AG04449 (cell line): ENCODE measurements around the gene POT1.

Experiments
- CTCF ChIA-PET: fragments of 350-600 bp; formaldehyde crosslinking; extraction: SDS; loops from one replicate; lab custom pipeline; 2021; ENCODE audit warnings: antibody characterized with exemption; lab: Yijun Ruan, JAX
- POLR2A ChIA-PET: fragments of 400-600, 350-600 bp; formaldehyde crosslinking; extraction: SDS; loops from one replicate; lab custom pipeline; 2020; ENCODE audit warnings: antibody characterized with exemption, inconsistent platforms; lab: Yijun Ruan, JAX
- DNase-seq: peaks from one replicate; pipeline ENCODE4 v3.0.0-alpha.2; 2010; ENCODE audit warnings: low read depth, low spot score
- H3K4me3 ChIP-seq: 2 replicates; pipeline ENCODE4 v1.5.1; 2011; ENCODE audit warnings: low read depth, mild to moderate bottlenecking, control low read depth, low read length
- CTCF ChIP-seq: IDR thresholded peaks from one replicate; pipeline ENCODE4 v1.5.1; 2011; ENCODE audit warnings: mild to moderate bottlenecking, moderate library complexity, low read length, control low read depth, inconsistent platforms; ENCODE audit not compliant: insufficient read depth; ENCODE audit errors: missing control alignments

Gene POT1

GRCh38 chr7:124879771-124880170 lies 49.9 kb downstream of the POT1 start:
- CTCF ChIA-PET, result no interaction called here
- TF ChIP-seq CTCF, result no peak
- no peak for DNase-seq
- H3K4me3 ChIP-seq, result no peak overlapping the region
- POLR2A ChIA-PET, result no interaction called here

- ChIA-PET CTCF (no interaction called here), POLR2A (no interaction called here)
- no peak for DNase-seq
- H3K4me3 ChIP-seq, result no peak overlapping the region
- TF ChIP-seq CTCF, result no peak
These were observed 50.5 kb downstream of the POT1 start for GRCh38 chr7:124879103-124879502.

- H3K4me3 ChIP-seq, result no peak overlapping the region
- no peak for DNase-seq
- POLR2A ChIA-PET, result no interaction called here
- CTCF ChIA-PET, result no interaction called here
- TF ChIP-seq CTCF, result no peak
These were observed 54.9 kb downstream of the POT1 start for GRCh38 chr7:124874644-124875163.

- TF ChIP-seq CTCF, result no peak
- ChIA-PET POLR2A (no interaction called here), CTCF (interaction anchor here (0.9 to 4.3 kb wide), 8 partner anchors 10 to 1060 kb away, joined by 3 to 26 read pairs (median 4); no protein-coding TSS in a partner anchor)
These were observed 71.9 kb downstream of the POT1 start for GRCh38 chr7:124857672-124858235.

GRCh38 chr7:124856299-124856888 lies 73.2 kb downstream of the POT1 start:
- peak; percentile 33 for TF ChIP-seq CTCF
- H3K4me3 ChIP-seq, result no peak overlapping the region
- ChIA-PET CTCF (interaction anchor here (0.7 to 4.3 kb wide), 8 partner anchors 10 to 1276 kb away, joined by 3 to 26 read pairs (median 4); no protein-coding TSS in a partner anchor), POLR2A (no interaction called here)
- DNase-seq, result no peak

More at GRCh38 chr7:124857672-124858235, 71.9 kb downstream of the POT1 start:
- DNase-seq, result no peak
- H3K4me3 ChIP-seq, result no peak overlapping the region

- no peak for TF ChIP-seq CTCF
- no peak overlapping the region for H3K4me3 ChIP-seq
- POLR2A ChIA-PET, result no interaction called here
- no peak for DNase-seq
- CTCF ChIA-PET, result interaction anchor here (1.1 to 1.4 kb wide), 2 partner anchors 12 to 14 kb away, joined by 3 to 4 read pairs; no protein-coding TSS in a partner anchor
These were observed 86.3 kb downstream of the POT1 start for GRCh38 chr7:124843336-124843735.
